WTC11 (cell line): Measurements from ENCODE around the gene MTHFS. TPM values are rescaled to one million over a fixed set of nuclear protein-coding genes. Genes with fewer than 3 reads are reported as not detected.

ENCODE experiments used
- ATAC-seq: fragments of 200-7000 bp; cut with Tn5 transposase; 2 replicates; pipeline ENCODE4 v1.10.0; 2021; ENCODE audit warnings: mild to moderate bottlenecking, moderate library complexity
- CTCF ChIA-PET: fragments of 300-600 bp; sonication (Branson Sonifier 250); formaldehyde crosslinking; loops from one replicate; lab custom pipeline; 2021; ENCODE audit warnings: antibody characterized with exemption; lab: Charles Lee
- POLR2A ChIA-PET: fragments of 350-600 bp; sonication (Branson Sonifier 250); formaldehyde crosslinking; loops from one replicate; lab custom pipeline; 2021; ENCODE audit warnings: antibody characterized with exemption; lab: Charles Lee
- DNase-seq: peaks from one replicate; pipeline ENCODE4 v3.0.0; 2021; ENCODE audit warnings: low spot score
- H3K27ac Mint-ChIP-seq: 2 replicates; pipeline ENCODE4 v1.8.0; 2021; ENCODE audit warnings: mixed read lengths
- H3K27me3 Mint-ChIP-seq: 2 replicates; pipeline ENCODE4 v1.8.0; 2021; ENCODE audit warnings: low read depth, mild to moderate bottlenecking, moderate library complexity, mixed read lengths
- H3K36me3 Mint-ChIP-seq: 2 replicates; pipeline ENCODE4 v1.8.0; 2021; ENCODE audit warnings: mixed read lengths
- H3K4me1 Mint-ChIP-seq: 2 replicates; pipeline ENCODE4 v1.8.0; 2022; ENCODE audit warnings: mixed read lengths
- H3K4me3 Mint-ChIP-seq: 2 replicates; pipeline ENCODE4 v1.8.0; 2021; ENCODE audit warnings: mild to moderate bottlenecking, moderate library complexity, mixed read lengths
- H3K9me3 Mint-ChIP-seq: 2 replicates; pipeline ENCODE4 v1.8.0; 2021; ENCODE audit warnings: mixed read lengths
- CREB1 ChIP-seq: sonication (generic); formaldehyde crosslinking; IDR thresholded peaks from 2 replicates; pipeline ENCODE4 v1.8.0; 2023; ENCODE audit warnings: mild to moderate bottlenecking, missing genetic modification reagents
- CREM ChIP-seq: sonication (generic); formaldehyde crosslinking; IDR thresholded peaks from 2 replicates; pipeline ENCODE4 v1.8.1; 2022; ENCODE audit warnings: mild to moderate bottlenecking, missing genetic modification reagents, moderate library complexity
- ETV6 ChIP-seq: sonication (generic); formaldehyde crosslinking; IDR thresholded peaks from 2 replicates; pipeline ENCODE4 v1.8.1; 2022; ENCODE audit warnings: mild to moderate bottlenecking, missing genetic modification reagents
- FOXK1 ChIP-seq: sonication (generic); formaldehyde crosslinking; IDR thresholded peaks from 2 replicates; pipeline ENCODE4 v1.8.0; 2022; ENCODE audit warnings: mild to moderate bottlenecking, moderate library complexity, missing genetic modification reagents
- FOXP1 ChIP-seq: sonication (generic); formaldehyde crosslinking; IDR thresholded peaks from 2 replicates; pipeline ENCODE4 v1.8.0; 2022; ENCODE audit warnings: missing genetic modification reagents, mild to moderate bottlenecking, moderate library complexity, borderline replicate concordance
- SOX15 ChIP-seq: fragments of 250-450 bp; sonication (Bioruptor Pico); IDR thresholded peaks from 2 replicates; pipeline ENCODE4 v1.9.0; 2021; ENCODE audit warnings: mild to moderate bottlenecking
- TCF7 ChIP-seq: sonication (generic); formaldehyde crosslinking; IDR thresholded peaks from 2 replicates; pipeline ENCODE4 v1.8.0; 2022; ENCODE audit warnings: mild to moderate bottlenecking, low read depth, missing genetic modification reagents, moderate library complexity
- TEAD4 ChIP-seq: sonication (generic); formaldehyde crosslinking; IDR thresholded peaks from 2 replicates; pipeline ENCODE4 v1.8.0; 2022; ENCODE audit warnings: mild to moderate bottlenecking, missing genetic modification reagents
- ZNF232 ChIP-seq: sonication (generic); formaldehyde crosslinking; IDR thresholded peaks from 2 replicates; pipeline ENCODE4 v1.8.0; 2022; ENCODE audit warnings: mild to moderate bottlenecking, missing genetic modification reagents
- ZNF263 ChIP-seq: sonication (generic); formaldehyde crosslinking; IDR thresholded peaks from 2 replicates; pipeline ENCODE4 v1.8.1; 2022; ENCODE audit warnings: low read depth, mild to moderate bottlenecking, moderate library complexity, missing genetic modification reagents
- ZNF416 ChIP-seq: fragments of 250-450 bp; sonication (Bioruptor Pico); IDR thresholded peaks from 2 replicates; pipeline ENCODE4 v1.9.0; 2021; ENCODE audit warnings: mild to moderate bottlenecking, inconsistent platforms
- total RNA-seq: library from RNA; stranded (reverse); gene quantifications from 3 replicates; pipeline ENCODE4 v1.2.3, GENCODE V29; 2021
- TF ChIP-seq, protein P1 (sequence below): sonication (generic); formaldehyde crosslinking; IDR thresholded peaks from 2 replicates; pipeline ENCODE4 v1.8.0; 2023; ENCODE audit warnings: missing genetic modification reagents, mild to moderate bottlenecking, borderline replicate concordance
- TF ChIP-seq, protein P2 (sequence below): sonication (generic); formaldehyde crosslinking; conservative IDR thresholded peaks from 2 replicates; pipeline ENCODE4 v1.8.1; 2023; ENCODE audit warnings: mild to moderate bottlenecking, low read depth, missing genetic modification reagents, moderate library complexity
- TF ChIP-seq, protein P3 (sequence below): sonication (generic); formaldehyde crosslinking; IDR thresholded peaks from 2 replicates; pipeline ENCODE4 v1.8.0; 2022; ENCODE audit warnings: missing genetic modification reagents
- TF ChIP-seq, protein P4 (sequence below): sonication (generic); formaldehyde crosslinking; IDR thresholded peaks from 2 replicates; pipeline ENCODE4 v1.8.0; 2022; ENCODE audit warnings: mild to moderate bottlenecking, missing genetic modification reagents
- TF ChIP-seq, protein P5 (sequence below): sonication (generic); formaldehyde crosslinking; IDR thresholded peaks from 2 replicates; pipeline ENCODE4 v1.8.0; 2023; ENCODE audit warnings: missing genetic modification reagents
- TF ChIP-seq, protein P6 (sequence below): sonication (generic); formaldehyde crosslinking; IDR thresholded peaks from 2 replicates; pipeline ENCODE4 v1.8.1; 2023; ENCODE audit warnings: mild to moderate bottlenecking, missing genetic modification reagents, moderate library complexity
- TF ChIP-seq, protein P7 (sequence below): sonication (generic); formaldehyde crosslinking; IDR thresholded peaks from 2 replicates; pipeline ENCODE4 v1.8.1; 2022; ENCODE audit warnings: missing genetic modification reagents, borderline replicate concordance

The MTHFS gene
- total RNA-seq, 1 experiment from 2014 or later, result 24.8 TPM

DNA sequence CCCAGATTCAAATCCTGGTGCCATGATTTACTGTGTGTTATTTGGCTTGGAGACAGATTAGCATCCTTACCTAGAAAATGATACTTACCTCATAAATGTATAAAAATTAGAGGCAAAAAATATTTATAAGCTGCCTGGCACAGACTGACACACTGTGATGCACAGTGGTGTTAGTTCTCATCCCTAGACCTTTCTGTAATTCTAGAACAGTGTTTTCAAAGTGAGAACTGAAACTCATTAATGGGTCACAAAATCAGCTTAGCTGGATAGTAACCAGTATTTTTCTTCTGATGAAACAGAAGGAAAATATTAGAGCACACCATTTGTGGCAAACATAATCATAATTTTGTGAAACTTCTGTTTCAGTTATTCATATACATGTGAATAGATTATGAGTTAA, 17.9 kb upstream of the MTHFS start:
- H3K36me3 Mint-ChIP-seq, result peaks cover 83% of the 10 kb centered on the region
- H3K27ac Mint-ChIP-seq, result no peak overlapping the region
- CTCF ChIA-PET, result no interaction called here
- H3K9me3 Mint-ChIP-seq, result peaks cover 72% of the 10 kb centered on the region
- ATAC-seq, result no peak
- TF ChIP-seq SOX15 (no peak), CREB1 (no peak), ZNF416 (CRISPR knock-in tag) (no peak), CREM (CRISPR knock-in tag) (no peak), FOXK1 (CRISPR knock-in tag) (no peak), ETV6 (CRISPR knock-in tag) (no peak), FOXP1 (CRISPR knock-in tag) (no peak), TEAD4 (CRISPR knock-in tag) (no peak), TCF7 (CRISPR knock-in tag) (no peak), ZNF263 (no peak), ZNF232 (no peak)
- TF ChIP-seq, protein P1, sequence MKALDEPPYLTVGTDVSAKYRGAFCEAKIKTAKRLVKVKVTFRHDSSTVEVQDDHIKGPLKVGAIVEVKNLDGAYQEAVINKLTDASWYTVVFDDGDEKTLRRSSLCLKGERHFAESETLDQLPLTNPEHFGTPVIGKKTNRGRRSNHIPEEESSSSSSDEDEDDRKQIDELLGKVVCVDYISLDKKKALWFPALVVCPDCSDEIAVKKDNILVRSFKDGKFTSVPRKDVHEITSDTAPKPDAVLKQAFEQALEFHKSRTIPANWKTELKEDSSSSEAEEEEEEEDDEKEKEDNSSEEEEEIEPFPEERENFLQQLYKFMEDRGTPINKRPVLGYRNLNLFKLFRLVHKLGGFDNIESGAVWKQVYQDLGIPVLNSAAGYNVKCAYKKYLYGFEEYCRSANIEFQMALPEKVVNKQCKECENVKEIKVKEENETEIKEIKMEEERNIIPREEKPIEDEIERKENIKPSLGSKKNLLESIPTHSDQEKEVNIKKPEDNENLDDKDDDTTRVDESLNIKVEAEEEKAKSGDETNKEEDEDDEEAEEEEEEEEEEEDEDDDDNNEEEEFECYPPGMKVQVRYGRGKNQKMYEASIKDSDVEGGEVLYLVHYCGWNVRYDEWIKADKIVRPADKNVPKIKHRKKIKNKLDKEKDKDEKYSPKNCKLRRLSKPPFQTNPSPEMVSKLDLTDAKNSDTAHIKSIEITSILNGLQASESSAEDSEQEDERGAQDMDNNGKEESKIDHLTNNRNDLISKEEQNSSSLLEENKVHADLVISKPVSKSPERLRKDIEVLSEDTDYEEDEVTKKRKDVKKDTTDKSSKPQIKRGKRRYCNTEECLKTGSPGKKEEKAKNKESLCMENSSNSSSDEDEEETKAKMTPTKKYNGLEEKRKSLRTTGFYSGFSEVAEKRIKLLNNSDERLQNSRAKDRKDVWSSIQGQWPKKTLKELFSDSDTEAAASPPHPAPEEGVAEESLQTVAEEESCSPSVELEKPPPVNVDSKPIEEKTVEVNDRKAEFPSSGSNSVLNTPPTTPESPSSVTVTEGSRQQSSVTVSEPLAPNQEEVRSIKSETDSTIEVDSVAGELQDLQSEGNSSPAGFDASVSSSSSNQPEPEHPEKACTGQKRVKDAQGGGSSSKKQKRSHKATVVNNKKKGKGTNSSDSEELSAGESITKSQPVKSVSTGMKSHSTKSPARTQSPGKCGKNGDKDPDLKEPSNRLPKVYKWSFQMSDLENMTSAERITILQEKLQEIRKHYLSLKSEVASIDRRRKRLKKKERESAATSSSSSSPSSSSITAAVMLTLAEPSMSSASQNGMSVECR, result no peak
- TF ChIP-seq, protein P2, sequence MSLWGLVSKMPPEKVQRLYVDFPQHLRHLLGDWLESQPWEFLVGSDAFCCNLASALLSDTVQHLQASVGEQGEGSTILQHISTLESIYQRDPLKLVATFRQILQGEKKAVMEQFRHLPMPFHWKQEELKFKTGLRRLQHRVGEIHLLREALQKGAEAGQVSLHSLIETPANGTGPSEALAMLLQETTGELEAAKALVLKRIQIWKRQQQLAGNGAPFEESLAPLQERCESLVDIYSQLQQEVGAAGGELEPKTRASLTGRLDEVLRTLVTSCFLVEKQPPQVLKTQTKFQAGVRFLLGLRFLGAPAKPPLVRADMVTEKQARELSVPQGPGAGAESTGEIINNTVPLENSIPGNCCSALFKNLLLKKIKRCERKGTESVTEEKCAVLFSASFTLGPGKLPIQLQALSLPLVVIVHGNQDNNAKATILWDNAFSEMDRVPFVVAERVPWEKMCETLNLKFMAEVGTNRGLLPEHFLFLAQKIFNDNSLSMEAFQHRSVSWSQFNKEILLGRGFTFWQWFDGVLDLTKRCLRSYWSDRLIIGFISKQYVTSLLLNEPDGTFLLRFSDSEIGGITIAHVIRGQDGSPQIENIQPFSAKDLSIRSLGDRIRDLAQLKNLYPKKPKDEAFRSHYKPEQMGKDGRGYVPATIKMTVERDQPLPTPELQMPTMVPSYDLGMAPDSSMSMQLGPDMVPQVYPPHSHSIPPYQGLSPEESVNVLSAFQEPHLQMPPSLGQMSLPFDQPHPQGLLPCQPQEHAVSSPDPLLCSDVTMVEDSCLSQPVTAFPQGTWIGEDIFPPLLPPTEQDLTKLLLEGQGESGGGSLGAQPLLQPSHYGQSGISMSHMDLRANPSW (CRISPR knock-in tag), result no peak
- TF ChIP-seq, protein P3, sequence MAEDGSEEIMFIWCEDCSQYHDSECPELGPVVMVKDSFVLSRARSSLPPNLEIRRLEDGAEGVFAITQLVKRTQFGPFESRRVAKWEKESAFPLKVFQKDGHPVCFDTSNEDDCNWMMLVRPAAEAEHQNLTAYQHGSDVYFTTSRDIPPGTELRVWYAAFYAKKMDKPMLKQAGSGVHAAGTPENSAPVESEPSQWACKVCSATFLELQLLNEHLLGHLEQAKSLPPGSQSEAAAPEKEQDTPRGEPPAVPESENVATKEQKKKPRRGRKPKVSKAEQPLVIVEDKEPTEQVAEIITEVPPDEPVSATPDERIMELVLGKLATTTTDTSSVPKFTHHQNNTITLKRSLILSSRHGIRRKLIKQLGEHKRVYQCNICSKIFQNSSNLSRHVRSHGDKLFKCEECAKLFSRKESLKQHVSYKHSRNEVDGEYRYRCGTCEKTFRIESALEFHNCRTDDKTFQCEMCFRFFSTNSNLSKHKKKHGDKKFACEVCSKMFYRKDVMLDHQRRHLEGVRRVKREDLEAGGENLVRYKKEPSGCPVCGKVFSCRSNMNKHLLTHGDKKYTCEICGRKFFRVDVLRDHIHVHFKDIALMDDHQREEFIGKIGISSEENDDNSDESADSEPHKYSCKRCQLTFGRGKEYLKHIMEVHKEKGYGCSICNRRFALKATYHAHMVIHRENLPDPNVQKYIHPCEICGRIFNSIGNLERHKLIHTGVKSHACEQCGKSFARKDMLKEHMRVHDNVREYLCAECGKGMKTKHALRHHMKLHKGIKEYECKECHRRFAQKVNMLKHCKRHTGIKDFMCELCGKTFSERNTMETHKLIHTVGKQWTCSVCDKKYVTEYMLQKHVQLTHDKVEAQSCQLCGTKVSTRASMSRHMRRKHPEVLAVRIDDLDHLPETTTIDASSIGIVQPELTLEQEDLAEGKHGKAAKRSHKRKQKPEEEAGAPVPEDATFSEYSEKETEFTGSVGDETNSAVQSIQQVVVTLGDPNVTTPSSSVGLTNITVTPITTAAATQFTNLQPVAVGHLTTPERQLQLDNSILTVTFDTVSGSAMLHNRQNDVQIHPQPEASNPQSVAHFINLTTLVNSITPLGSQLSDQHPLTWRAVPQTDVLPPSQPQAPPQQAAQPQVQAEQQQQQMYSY, result no peak
- TF ChIP-seq, protein P4, sequence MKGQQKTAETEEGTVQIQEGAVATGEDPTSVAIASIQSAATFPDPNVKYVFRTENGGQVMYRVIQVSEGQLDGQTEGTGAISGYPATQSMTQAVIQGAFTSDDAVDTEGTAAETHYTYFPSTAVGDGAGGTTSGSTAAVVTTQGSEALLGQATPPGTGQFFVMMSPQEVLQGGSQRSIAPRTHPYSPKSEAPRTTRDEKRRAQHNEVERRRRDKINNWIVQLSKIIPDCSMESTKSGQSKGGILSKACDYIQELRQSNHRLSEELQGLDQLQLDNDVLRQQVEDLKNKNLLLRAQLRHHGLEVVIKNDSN, result no peak
- TF ChIP-seq, protein P5, sequence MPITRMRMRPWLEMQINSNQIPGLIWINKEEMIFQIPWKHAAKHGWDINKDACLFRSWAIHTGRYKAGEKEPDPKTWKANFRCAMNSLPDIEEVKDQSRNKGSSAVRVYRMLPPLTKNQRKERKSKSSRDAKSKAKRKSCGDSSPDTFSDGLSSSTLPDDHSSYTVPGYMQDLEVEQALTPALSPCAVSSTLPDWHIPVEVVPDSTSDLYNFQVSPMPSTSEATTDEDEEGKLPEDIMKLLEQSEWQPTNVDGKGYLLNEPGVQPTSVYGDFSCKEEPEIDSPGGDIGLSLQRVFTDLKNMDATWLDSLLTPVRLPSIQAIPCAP (CRISPR knock-in tag), result no peak
- TF ChIP-seq, protein P6, sequence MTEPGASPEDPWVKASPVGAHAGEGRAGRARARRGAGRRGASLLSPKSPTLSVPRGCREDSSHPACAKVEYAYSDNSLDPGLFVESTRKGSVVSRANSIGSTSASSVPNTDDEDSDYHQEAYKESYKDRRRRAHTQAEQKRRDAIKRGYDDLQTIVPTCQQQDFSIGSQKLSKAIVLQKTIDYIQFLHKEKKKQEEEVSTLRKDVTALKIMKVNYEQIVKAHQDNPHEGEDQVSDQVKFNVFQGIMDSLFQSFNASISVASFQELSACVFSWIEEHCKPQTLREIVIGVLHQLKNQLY (CRISPR knock-in tag), result no peak
- TF ChIP-seq, protein P7, sequence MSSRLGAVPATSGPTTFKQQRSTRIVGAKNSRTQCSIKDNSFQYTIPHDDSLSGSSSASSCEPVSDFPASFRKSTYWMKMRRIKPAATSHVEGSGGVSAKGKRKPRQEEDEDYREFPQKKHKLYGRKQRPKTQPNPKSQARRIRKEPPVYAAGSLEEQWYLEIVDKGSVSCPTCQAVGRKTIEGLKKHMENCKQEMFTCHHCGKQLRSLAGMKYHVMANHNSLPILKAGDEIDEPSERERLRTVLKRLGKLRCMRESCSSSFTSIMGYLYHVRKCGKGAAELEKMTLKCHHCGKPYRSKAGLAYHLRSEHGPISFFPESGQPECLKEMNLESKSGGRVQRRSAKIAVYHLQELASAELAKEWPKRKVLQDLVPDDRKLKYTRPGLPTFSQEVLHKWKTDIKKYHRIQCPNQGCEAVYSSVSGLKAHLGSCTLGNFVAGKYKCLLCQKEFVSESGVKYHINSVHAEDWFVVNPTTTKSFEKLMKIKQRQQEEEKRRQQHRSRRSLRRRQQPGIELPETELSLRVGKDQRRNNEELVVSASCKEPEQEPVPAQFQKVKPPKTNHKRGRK (CRISPR knock-in tag), result no peak
- POLR2A ChIA-PET, result no interaction called here
- no peak for DNase-seq
- H3K4me3 Mint-ChIP-seq, result no peak overlapping the region
- peaks cover 14% of the 10 kb centered on the region for H3K4me1 Mint-ChIP-seq
- no peaks in the 10 kb centered on the region for H3K27me3 Mint-ChIP-seq
